ENCODE data around the gene HELQ.
A peak's percentile ranks its signal among the peaks of the same experiment; 100 is the strongest.

DNA sequence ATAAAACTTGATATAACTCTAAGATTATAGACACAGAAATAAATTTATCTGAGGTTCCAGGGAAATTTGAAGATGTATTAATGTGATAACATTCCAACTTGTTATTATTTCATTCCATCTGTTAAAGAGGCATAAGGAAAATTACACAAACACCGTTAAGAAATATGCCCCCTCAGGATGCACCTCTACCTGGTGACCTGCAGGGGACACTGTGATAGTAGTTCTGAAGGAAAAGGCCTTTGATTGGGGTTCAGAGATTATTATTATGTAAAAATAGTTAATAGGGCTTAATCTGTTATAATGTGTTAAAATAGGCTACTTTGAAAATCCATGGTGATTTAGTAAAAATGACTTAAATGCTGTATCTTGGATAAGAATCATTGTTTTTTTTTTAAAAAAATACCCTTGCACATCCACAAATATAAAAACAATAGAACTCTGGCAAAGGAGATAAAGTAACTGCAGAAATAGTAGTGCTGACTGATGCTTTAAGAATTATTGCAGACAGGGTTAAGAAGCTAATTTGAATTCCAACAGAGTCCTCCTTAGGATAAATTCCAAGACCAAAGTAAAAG lies 35.3 kb upstream of the HELQ start:
- TF ChIP-seq POLR2A (IDR thresholded peaks at IDR 0.05), result no peak
- TF ChIP-seq, protein P1, sequence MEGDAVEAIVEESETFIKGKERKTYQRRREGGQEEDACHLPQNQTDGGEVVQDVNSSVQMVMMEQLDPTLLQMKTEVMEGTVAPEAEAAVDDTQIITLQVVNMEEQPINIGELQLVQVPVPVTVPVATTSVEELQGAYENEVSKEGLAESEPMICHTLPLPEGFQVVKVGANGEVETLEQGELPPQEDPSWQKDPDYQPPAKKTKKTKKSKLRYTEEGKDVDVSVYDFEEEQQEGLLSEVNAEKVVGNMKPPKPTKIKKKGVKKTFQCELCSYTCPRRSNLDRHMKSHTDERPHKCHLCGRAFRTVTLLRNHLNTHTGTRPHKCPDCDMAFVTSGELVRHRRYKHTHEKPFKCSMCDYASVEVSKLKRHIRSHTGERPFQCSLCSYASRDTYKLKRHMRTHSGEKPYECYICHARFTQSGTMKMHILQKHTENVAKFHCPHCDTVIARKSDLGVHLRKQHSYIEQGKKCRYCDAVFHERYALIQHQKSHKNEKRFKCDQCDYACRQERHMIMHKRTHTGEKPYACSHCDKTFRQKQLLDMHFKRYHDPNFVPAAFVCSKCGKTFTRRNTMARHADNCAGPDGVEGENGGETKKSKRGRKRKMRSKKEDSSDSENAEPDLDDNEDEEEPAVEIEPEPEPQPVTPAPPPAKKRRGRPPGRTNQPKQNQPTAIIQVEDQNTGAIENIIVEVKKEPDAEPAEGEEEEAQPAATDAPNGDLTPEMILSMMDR (IDR thresholded peaks at IDR 0.05), result peak in 3 of 4 experiments; percentile 36 to 52 (median 37)
